ENCODE measurements around the gene PUSL1. TPM values are rescaled to one million over a fixed set of nuclear protein-coding genes. Genes with fewer than 3 reads are reported as not detected.

Gene PUSL1
- total and polyA plus RNA-seq, 2 of the 13 experiments (the other 11 are each of a cell fraction or from before 2014, with no cell fraction given): 8.3 to 22.2 TPM

DNA sequence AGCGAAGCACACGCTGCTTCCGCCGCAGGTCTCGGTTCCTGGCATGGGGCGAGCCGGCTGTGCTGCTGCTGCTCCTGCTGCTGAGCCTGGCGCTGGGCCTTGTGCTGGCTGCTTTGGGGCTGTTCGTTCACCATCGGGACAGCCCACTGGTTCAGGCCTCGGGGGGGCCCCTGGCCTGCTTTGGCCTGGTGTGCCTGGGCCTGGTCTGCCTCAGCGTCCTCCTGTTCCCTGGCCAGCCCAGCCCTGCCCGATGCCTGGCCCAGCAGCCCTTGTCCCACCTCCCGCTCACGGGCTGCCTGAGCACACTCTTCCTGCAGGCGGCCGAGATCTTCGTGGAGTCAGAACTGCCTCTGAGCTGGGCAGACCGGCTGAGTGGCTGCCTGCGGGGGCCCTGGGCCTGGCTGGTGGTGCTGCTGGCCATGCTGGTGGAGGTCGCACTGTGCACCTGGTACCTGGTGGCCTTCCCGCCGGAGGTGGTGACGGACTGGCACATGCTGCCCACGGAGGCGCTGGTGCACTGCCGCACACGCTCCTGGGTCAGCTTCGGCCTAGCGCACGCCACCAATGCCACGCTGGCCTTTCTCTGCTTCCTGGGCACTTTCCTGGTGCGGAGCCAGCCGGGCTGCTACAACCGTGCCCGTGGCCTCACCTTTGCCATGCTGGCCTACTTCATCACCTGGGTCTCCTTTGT is 25.3 kb downstream of the PUSL1 start (continued):
- TF ChIP-seq ZBTB20 (CRISPR knock-in tag; IDR thresholded peaks at IDR 0.05; ENCODE audit: borderline replicate concordance, low read depth) (no peak), CEBPB (IDR thresholded peaks at IDR 0.05; ENCODE audit: borderline replicate concordance, low read depth, low read length) (no peak), NR2C2 (CRISPR knock-in tag; IDR thresholded peaks at IDR 0.05; ENCODE audit: borderline replicate concordance) (no peak), ZNF510 (CRISPR knock-in tag; IDR thresholded peaks at IDR 0.05; ENCODE audit: low read depth) (no peak), PAF1 (CRISPR knock-in tag; IDR thresholded peaks at IDR 0.05) (peak; percentile 72; the same call in 1 of the 2 replicates), ZNF816 (CRISPR knock-in tag; IDR thresholded peaks at IDR 0.05; ENCODE audit: borderline replicate concordance) (no peak), HMG20B (CRISPR knock-in tag; conservative IDR thresholded peaks at IDR 0.05) (no peak), ZNF737 (CRISPR knock-in tag; IDR thresholded peaks at IDR 0.05; ENCODE audit: borderline replicate concordance) (no peak), POGZ (CRISPR knock-in tag; IDR thresholded peaks at IDR 0.05) (no peak), SOX6 (IDR thresholded peaks at IDR 0.05) (no peak), SOX6 (CRISPR knock-in tag; IDR thresholded peaks at IDR 0.05) (no peak), ZFP36L2 (CRISPR knock-in tag; IDR thresholded peaks at IDR 0.05) (no peak), RFX3 (CRISPR knock-in tag; IDR thresholded peaks at IDR 0.05) (no peak), ZNF75D (CRISPR knock-in tag; IDR thresholded peaks at IDR 0.05; ENCODE audit: borderline replicate concordance) (no peak), CEBPG (CRISPR knock-in tag; IDR thresholded peaks at IDR 0.05) (no peak), HNRNPL (IDR thresholded peaks at IDR 0.05; ENCODE audit: low read depth, low read length) (peak; percentile 83), PHF8 (CRISPR knock-in tag; IDR thresholded peaks at IDR 0.05) (0 out of 2 replicates have a peak, but pooled peaks have one; percentile 34), FOXC1 (CRISPR knock-in tag; IDR thresholded peaks at IDR 0.05; ENCODE audit: borderline replicate concordance) (no peak), TMF1 (CRISPR knock-in tag; IDR thresholded peaks at IDR 0.05; ENCODE audit: low read depth) (no peak), ZNF550 (CRISPR knock-in tag; IDR thresholded peaks at IDR 0.05; ENCODE audit: borderline replicate concordance) (no peak), ZNF329 (CRISPR knock-in tag; IDR thresholded peaks at IDR 0.05; ENCODE audit: low read depth) (peak; percentile 99), HES4 (CRISPR knock-in tag; IDR thresholded peaks at IDR 0.05; ENCODE audit: borderline replicate concordance) (no peak), SP2 (CRISPR knock-in tag; IDR thresholded peaks at IDR 0.05) (no peak), SRY (CRISPR knock-in tag; IDR thresholded peaks at IDR 0.05) (no peak), ZGPAT (CRISPR knock-in tag; IDR thresholded peaks at IDR 0.05) (no peak), SYNCRIP (IDR thresholded peaks at IDR 0.05; ENCODE audit: insufficient read depth, low read depth, low read length) (no peak), ZSCAN21 (CRISPR knock-in tag; IDR thresholded peaks at IDR 0.05; ENCODE audit: borderline replicate concordance) (no peak; the same call in 1 of the 2 replicates), NONO (IDR thresholded peaks at IDR 0.05) (no peak), NONO (CRISPR knock-in tag; conservative IDR thresholded peaks at IDR 0.05) (no peak), TFDP2 (CRISPR knock-in tag; IDR thresholded peaks at IDR 0.05) (no peak), ZFY (CRISPR knock-in tag; IDR thresholded peaks at IDR 0.05) (peak; percentile 38; the same call in 1 of the 2 replicates), THYN1 (CRISPR knock-in tag; IDR thresholded peaks at IDR 0.05; ENCODE audit: borderline replicate concordance, low read depth) (no peak)

Data from HepG2 (cell line).